HG02678 (cell line): ENCODE results near the gene RYR2.
"Not testable (repeated sequence)": the region's sequence is repeated elsewhere in the genome, so short reads cannot be mapped to it uniquely, and the experiment has no call there.

Experiments
- ATAC-seq: cut with Tn5 transposase; IDR thresholded peaks from one replicate; pipeline ENCODE4 v1.9.1; 2021; ENCODE audit warnings: mild to moderate bottlenecking, moderate library complexity; ENCODE audit not compliant: unreplicated experiment

Gene RYR2

GRCh38 chr1:237244778-237245177, 202.8 kb downstream of the RYR2 start:
- ATAC-seq: no peak

- no peak for ATAC-seq
Observed at GRCh38 chr1:237247442-237247841, 205.5 kb downstream of the RYR2 start.

- ATAC-seq: no peak
Observed at GRCh38 chr1:237249120-237249519, 207.1 kb downstream of the RYR2 start.

DNA sequence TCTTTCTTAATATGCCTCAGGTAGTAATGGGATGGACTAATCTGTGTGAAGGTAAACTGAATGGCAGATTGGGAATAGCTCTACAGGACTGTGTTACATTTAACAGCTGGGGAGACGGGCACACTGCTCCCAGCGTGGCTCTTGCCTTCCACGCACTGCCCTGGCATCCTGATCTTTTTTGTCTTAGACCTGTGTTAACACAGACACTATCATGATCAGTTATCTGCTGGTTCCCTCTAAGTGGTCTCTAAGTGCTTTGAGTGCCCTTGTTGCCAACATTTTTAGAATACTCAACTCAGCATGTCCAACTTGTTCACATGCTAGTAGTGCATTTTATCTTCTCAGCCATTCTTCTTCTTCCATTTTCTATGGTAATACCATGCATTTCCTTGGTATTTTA, 208.1 kb downstream of the RYR2 start:
- no peak for ATAC-seq

- ATAC-seq: no peak
Observed at GRCh38 chr1:237255071-237255470, 213.1 kb downstream of the RYR2 start.

- ATAC-seq: no peak
Observed at GRCh38 chr1:237258871-237259270, 216.9 kb downstream of the RYR2 start.

- no peak for ATAC-seq
Observed at GRCh38 chr1:237261198-237261597, 219.2 kb downstream of the RYR2 start.

DNA sequence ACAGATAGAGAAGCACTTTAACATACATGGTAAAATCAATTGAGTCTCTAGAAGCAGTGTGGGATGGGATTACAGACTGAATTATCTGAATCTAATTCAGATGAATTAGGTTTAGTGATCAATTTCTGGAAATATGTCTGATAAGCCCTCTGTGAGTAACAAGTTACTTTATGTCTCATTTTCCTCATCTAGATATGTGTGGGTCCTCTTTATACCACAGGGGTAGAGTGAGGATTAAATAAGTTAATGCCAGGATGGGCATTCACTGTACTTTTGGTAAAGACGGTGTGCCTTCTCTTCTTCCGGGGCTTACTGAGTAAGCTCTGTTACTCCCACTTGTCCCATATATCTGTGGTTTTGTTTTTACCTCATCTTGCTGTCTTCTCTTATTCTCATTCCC, 225.8 kb downstream of the RYR2 start:
- ATAC-seq: no peak

DNA sequence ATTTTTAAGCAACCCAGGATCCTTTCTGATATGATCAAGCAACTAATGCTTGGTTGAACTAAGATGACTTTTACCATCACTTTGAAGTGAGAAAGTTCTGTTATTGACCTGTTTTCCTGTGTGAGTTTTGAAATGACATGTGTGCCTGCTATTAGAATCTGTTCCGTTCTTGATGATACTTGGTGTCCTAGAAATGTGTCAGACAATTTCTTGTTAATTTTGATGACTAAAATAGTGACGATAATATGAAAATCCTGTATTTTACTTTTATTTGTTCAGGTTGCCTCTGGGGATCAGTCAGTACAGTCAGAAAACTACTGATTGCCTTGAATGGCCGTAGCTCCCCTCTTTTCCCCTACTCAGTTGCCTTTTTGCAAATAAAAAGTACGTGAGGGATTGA, 228.0 kb downstream of the RYR2 start:
- no peak for ATAC-seq

DNA sequence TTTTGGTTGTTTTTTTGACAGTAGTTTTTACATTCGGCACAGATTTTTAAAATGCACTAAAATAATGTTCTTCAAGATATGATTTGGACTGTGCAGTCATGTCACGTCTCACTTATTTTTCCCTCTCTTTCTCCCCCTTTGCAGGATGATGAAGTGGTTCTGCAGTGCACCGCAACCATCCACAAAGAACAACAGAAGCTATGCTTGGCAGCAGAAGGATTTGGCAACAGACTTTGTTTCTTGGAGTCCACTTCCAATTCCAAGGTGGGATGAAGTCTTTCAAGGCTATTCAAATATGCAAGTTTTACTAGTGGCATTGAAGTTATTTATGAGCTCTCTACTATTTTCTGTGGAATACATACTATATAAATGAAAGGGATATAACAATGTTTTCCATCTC, 228.4 kb downstream of the RYR2 start:
- no peak for ATAC-seq

DNA sequence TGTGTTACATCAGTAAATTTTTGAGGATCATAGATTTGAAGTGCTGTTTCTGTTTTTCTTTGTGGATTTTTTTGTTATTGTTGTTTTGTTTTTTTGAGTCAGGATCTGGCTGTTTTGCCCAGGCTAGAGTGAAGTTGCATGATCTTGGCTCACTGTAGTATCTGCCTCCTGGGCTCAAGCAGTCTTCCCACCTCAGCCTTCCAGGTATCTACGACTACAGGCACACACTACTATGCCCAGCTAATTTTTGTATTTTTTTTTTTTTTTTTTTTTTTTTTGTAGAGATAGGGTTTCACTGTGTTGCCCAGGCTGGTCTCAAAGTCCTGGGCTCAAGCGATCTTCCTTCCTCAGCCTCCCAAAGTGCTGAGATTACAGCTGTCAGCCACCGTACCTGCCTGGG, 236.0 kb downstream of the RYR2 start:
- not testable (repeated sequence) for ATAC-seq

DNA sequence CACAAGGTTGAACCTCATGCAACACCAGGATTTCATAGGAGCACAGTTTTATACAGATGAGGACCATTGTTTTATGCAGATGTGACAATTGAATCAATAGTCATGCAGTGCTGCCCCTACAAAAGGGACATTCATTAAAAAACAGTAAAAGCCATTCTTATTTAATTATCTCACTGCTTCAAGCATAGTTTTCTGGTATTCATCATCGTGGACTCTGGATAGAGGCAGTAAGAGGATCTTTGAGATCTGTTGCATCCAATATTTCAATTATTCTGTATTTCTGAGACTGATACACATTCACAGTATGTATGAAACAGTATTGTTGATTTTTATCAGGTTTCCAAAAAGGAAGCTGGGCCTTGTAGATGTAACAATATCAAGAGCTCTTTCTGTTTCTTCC, 237.6 kb downstream of the RYR2 start:
- ATAC-seq: no peak

DNA sequence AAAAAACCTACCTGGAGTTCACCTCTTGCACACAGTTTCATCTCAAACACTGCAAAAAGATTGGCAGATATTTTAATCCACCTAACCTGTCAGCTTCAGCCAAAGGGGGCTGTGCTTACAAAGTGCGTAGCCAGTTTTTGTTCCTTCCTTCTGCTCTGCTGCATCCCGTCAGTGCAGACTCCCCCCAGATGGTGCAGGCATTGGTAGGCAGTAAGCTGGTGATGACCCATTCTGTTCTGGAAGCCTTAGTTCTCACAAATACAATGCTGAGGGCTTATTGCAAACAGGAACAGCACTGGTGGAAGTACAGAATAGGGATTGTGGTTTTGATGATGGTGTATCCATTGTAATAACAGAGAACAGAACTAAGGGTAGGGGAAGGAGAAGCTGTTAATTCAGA, 239.5 kb downstream of the RYR2 start:
- ATAC-seq: no peak

DNA sequence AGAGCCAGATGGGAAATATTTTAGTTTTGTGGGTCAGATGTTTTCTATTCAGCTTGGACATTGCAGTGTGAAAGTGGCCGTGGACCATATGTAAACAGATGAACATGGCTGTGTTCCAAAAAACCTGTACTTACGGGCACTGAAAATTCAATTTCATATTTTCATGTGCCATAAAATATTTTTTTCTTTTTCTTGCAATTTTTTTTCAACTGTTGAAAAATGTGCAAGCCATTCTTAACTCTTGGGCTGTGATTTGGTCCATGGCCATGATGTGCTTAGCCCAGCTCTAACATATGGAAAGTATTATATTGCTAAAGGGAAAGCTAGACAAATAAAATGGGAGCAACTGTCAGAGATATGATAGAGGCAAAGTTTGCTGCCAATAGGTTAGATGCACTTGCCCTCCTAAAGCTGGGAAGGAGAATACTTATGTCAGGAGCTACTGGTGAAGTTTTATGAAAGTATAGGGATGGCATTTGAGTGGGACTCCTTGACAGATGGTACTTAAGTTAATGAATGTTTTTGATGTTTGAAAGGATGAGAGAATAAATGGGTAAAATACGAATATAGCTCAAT, 240.3 kb downstream of the RYR2 start:
- ATAC-seq: no peak

- ATAC-seq: no peak
Observed at GRCh38 chr1:237287876-237288521, 246.0 kb downstream of the RYR2 start.

DNA sequence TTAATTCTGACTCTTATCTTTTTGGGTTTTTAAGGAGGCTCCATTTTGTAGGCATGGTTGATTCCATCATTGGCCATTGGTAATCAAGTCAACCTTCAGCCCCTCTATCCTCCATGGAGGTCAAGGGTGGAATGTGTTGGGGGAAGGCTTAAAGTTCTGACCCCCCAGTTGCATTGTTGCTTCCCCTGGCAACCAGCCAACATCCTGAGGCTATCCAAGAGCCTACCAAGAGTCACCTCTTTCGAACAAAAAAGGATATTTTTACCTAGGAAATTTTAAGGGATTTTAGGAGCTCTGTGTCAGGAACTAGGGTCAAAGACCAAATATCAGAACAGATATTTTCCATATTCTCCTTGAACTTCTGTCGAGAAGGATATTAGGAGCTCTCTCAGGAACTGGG, 251.8 kb downstream of the RYR2 start:
- ATAC-seq: no peak

- no peak for ATAC-seq
Observed at GRCh38 chr1:237296861-237297260, 254.9 kb downstream of the RYR2 start.

- no peak for ATAC-seq
Observed at GRCh38 chr1:237300642-237301041, 258.7 kb downstream of the RYR2 start.

- ATAC-seq: no peak
Observed at GRCh38 chr1:237303929-237304328, 261.9 kb downstream of the RYR2 start.

DNA sequence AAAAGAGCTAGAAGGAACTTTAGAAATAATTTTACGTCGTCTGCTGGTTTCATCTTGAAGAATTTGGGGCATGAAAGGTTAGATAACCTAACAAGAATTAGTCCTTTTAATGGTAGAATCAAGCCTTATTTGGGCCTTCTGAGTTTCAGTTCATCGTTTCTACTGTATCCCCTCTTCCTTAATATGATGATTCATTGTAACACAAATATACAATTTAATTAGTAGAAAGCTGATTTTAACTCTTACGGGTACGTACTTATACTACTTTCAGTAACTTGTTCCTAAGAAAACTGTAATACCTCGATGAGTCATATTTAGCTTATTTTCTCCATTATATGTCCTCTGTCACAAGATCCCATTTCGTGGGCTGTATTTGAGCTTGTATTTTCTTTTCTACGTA, 264.7 kb downstream of the RYR2 start:
- ATAC-seq: no peak

GRCh38 chr1:237309595-237310118, 267.7 kb downstream of the RYR2 start:
- ATAC-seq: no peak

DNA sequence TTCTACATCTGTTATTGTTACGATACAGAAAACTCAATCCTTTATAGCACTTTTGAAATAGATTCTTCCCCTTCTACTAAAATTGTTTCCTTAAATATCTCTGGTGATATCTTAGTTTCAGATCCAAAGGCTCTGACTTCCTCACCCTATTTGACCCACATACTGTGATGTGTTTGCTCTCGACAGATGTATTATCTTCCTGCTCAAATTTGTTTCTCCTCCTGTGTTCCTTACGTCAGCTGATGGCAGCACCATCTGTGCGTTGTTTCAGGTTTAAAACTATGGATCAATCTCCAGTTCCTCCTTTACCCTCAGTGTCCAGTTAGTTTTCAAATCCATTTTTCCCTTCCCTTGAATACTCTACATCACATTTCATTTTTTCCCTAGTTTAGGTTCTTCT, 274.4 kb downstream of the RYR2 start:
- ATAC-seq: no peak

- no peak for ATAC-seq
Observed at GRCh38 chr1:237318748-237319147, 276.8 kb downstream of the RYR2 start.
